Stomach (tissue), 9 donors: ENCODE measurements around the gene OGDH. TPM values are rescaled to one million over a fixed set of nuclear protein-coding genes. Genes with fewer than 3 reads are reported as not detected.

ENCODE experiments used
- DNase-seq, 2 donors: peaks; one replicate each; pipeline versions ENCODE4 v3.0.0 to v3.0.0-alpha.2; 2013 to 2019
- H3K27ac ChIP-seq, 5 donors: fragments of 200-600 bp in 4 of 5; sonication (generic) in 4 of 5; one replicate each; pipeline ENCODE4 v1.5.1; 2013 to 2019; ENCODE audit warnings: mild to moderate bottlenecking in 1 of 5, moderate library complexity in 1 of 5
- H3K27me3 ChIP-seq, 3 donors: fragments of 200-600 bp; sonication (generic); one replicate each; pipeline ENCODE4 v1.5.1; 2017 to 2019; ENCODE audit warnings: mixed run types in 1 of 3
- H3K36me3 ChIP-seq, 4 donors: fragments of 200-600 bp; sonication (generic); 1 replicate in 3 of 4; 2 replicates in 1 of 4; pipeline ENCODE4 v1.5.1; 2016 to 2019
- H3K4me1 ChIP-seq, 4 donors: fragments of 200-600 bp; sonication (generic); one replicate each; pipeline ENCODE4 v1.5.1; 2016 to 2019
- H3K4me3 ChIP-seq, 4 donors: fragments of 200-600 bp; sonication (generic) in 3 of 4; one replicate each; pipeline ENCODE4 v1.5.1; 2016 to 2019; ENCODE audit warnings: mild to moderate bottlenecking in 1 of 4
- H3K9me3 ChIP-seq, 4 donors: fragments of 200-600 bp; sonication (generic); one replicate each; pipeline ENCODE4 v1.5.1; 2016 to 2019
- EP300 ChIP-seq: sonication (generic); formaldehyde crosslinking; IDR thresholded peaks from one replicate; pipeline ENCODE4 v1.6.1; 2017; ENCODE audit warnings: antibody characterized with exemption
- POLR2A ChIP-seq, 4 donors: fragments of 450-650 bp; IDR thresholded peaks; one replicate each; pipeline ENCODE4 v1.6.1; 2016; ENCODE audit warnings: antibody characterized with exemption in 4 of 4, control low read depth in 2 of 4, mild to moderate bottlenecking in 1 of 4, moderate library complexity in 1 of 4
- POLR2AphosphoS5 ChIP-seq, 3 donors: sonication (generic); formaldehyde crosslinking; IDR thresholded peaks; one replicate each; pipeline ENCODE4 v1.6.1; 2016; ENCODE audit warnings: antibody characterized with exemption in 3 of 3
- WGBS, 5 donors: extraction: QIAGEN DNeasy Blood & Tissue Kit in 3 of 5; methylation state at CpG; one replicate each; pipeline versions ENCODE4 v1.1.5 to v1.1.7; 2013 to 2018; 5-methylcytosine and 5-hydroxymethylcytosine counted together
- intact Hi-C: fragments of 100-400 bp; cut with DNase I; formaldehyde crosslinking; loops from one replicate; pipeline ENCODE4 v1.15.1; 2023; ENCODE audit warnings: low total_unique reads
- polyA plus RNA-seq, 3 donors: library from polyadenylated mRNA; stranded (reverse); fragments of 200-250 nt; gene quantifications; one replicate each; pipeline ENCODE4 v1.2.3, GENCODE V29; 2013
- total RNA-seq, 5 donors: library from RNA; depleted of rRNA; stranded (reverse); fragments of >200 nt; gene quantifications; one replicate each; pipeline versions ENCODE4 v1.1.0 to v1.2.3, GENCODE V29; 2014 to 2016
- TF ChIP-seq, protein P1 (sequence below), 7 experiments: fragments of 450-650 bp in 4 of 7; fragments of 200-600 bp in 3 of 7; sonication (generic) in 3 of 7; IDR thresholded peaks; one replicate each; pipeline ENCODE4 v1.5.1; 2016 to 2019; ENCODE audit warnings: antibody characterized with exemption in 7 of 7, control low read depth in 2 of 7, mild to moderate bottlenecking in 1 of 7
- donor health status: healthy with polysubstance abuse.
- donor health status: Bipolar disorder and iron deficiency.
- donor health status: healthy.

OGDH gene
- total and polyA plus RNA-seq, 8 donors = 19.8 to 92.0 (median 31.3) TPM

DNA sequence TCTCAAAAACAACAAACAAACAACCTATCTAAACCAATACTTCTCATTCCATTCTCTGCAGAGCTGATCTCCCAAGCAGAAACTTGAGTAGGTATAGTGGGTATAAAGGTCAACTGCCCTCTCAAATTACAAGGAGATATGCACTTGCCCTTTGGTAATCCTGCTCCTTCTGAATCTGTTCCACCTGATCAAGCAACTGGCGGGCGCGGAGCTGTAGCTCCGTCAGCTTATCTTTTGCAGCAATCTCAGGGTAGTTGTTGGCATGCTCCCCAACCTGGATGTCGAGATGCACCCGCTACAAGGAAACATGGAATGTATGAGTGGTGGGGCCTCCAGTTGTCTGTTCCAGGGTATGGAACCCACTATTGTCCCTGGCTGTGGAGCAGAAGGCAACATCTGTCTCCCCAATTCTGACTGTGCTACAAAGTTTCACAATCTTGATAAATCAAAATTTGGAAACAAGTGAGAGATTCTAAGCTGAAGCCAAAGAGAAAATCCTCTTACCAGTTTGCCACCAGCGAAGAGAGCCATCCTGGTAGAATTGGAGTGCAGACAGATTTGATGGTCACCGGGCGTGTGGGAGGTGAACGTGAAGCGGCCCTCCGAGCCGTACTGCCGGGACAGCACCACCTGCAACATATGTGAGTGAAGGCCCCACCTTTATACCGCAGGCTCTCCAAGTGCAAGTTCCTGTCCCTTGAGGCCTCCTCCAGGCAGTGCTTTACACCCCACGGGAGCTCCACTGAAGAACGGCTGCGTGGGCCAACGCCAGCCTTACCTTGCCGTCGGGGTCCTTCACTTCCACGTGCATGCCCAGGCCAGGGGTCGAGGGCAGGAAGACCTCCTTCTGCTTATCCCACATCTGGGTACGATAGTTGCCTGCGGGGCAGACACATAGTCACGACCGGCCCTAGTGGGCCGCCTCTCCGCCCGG is 25.2 kb upstream of the OGDH start:
- Histone ChIP-seq H3K9me3 (no peaks in the 10 kb centered on the region), H3K4me1 (peaks cover 13 to 35% (median 32%) of the 10 kb centered on the region in 4 donors), H3K36me3 (peaks cover 21 to 44% (median 39%) of the 10 kb centered on the region in 4 donors), H3K4me3 (peak overlapping the region; percentile 73 to 91 (median 86)), H3K27ac (peak overlapping the region; percentile 88 to 99 (median 97)), H3K27me3 (no peaks in the 10 kb centered on the region)
- 7 to 17% (median 9%) methylated on average over 15 to 30 of the region's 30 CpGs for WGBS, 5 donors
- intact Hi-C loops = no loop called here
- TF ChIP-seq POLR2A (IDR thresholded peaks at IDR 0.05) (no peak), EP300 (no peak), POLR2AphosphoS5 (IDR thresholded peaks at IDR 0.05) (no peak)
- TF ChIP-seq, protein P1, sequence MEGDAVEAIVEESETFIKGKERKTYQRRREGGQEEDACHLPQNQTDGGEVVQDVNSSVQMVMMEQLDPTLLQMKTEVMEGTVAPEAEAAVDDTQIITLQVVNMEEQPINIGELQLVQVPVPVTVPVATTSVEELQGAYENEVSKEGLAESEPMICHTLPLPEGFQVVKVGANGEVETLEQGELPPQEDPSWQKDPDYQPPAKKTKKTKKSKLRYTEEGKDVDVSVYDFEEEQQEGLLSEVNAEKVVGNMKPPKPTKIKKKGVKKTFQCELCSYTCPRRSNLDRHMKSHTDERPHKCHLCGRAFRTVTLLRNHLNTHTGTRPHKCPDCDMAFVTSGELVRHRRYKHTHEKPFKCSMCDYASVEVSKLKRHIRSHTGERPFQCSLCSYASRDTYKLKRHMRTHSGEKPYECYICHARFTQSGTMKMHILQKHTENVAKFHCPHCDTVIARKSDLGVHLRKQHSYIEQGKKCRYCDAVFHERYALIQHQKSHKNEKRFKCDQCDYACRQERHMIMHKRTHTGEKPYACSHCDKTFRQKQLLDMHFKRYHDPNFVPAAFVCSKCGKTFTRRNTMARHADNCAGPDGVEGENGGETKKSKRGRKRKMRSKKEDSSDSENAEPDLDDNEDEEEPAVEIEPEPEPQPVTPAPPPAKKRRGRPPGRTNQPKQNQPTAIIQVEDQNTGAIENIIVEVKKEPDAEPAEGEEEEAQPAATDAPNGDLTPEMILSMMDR (IDR thresholded peaks at IDR 0.05) = no peak
- peak; percentile 30 to 67 for DNase-seq

GRCh38 chr7:44581879-44582603 is 24.4 kb upstream of the OGDH start, which contains the start of gene TMED4:
TSS of gene TMED4 (minus strand) at chr7:44582231. CDS start at chr7:44582206, 25 bp downstream.
- WGBS, 5 donors = 0% methylated on average over 45 to 71 of the region's 71 CpGs
- Histone ChIP-seq H3K27ac (peak within 1 kb of the TSS; percentile 88 to 99 (median 97)), H3K9me3 (no peaks in the 10 kb centered on the region), H3K36me3 (peaks cover 21 to 35% (median 34%) of the 10 kb centered on the region in 4 donors), H3K4me1 (peaks cover 13 to 35% (median 32%) of the 10 kb centered on the region in 4 donors), H3K27me3 (no peaks in the 10 kb centered on the region), H3K4me3 (peak within 1 kb of the TSS; percentile 73 to 91 (median 86))
- peak; percentile 100 for DNase-seq
- TF ChIP-seq, protein P1 (IDR thresholded peaks at IDR 0.05) = no peak
- TF ChIP-seq POLR2AphosphoS5 (IDR thresholded peaks at IDR 0.05) (peak; percentile 79 to 97 (median 94)), POLR2A (IDR thresholded peaks at IDR 0.05) (peak in 2 of 4 donors; percentile 71 to 85), EP300 (no peak)
- intact Hi-C loops = no loop called here

- peaks cover 18 to 29% (median 23%) of the 10 kb centered on the region in 4 donors for H3K36me3 ChIP-seq
- TF ChIP-seq POLR2A (IDR thresholded peaks at IDR 0.05) (no peak), EP300 (no peak), POLR2AphosphoS5 (IDR thresholded peaks at IDR 0.05) (no peak)
- TF ChIP-seq, protein P1 (IDR thresholded peaks at IDR 0.05) = no peak
- intact Hi-C loops = no loop called here
- peak overlapping the region; percentile 85 to 99 (median 97) for H3K27ac ChIP-seq
- peaks cover 13 to 40% (median 36%) of the 10 kb centered on the region in 4 donors for H3K4me1 ChIP-seq
- H3K4me3 ChIP-seq = peak overlapping the region; percentile 73 to 91 (median 86)
- H3K9me3 ChIP-seq = no peaks in the 10 kb centered on the region
- no peak for DNase-seq
- no peaks in the 10 kb centered on the region for H3K27me3 ChIP-seq
- 58 to 80% (median 78%) methylated on average over 13 of the region's 13 CpGs for WGBS, 5 donors
These were observed 23.1 kb upstream of the OGDH start for GRCh38 chr7:44583146-44583865.
